ENCODE measurements around the gene ELP4. TPM values are rescaled to one million over a fixed set of nuclear protein-coding genes. Genes with fewer than 3 reads are reported as not detected.

Gene ELP4
- total and polyA plus RNA-seq, 9 of the 15 experiments (the other 6 are each of a cell fraction or from before 2014, with no cell fraction given), result 24.1 to 60.3 (median 38.7) TPM

DNA sequence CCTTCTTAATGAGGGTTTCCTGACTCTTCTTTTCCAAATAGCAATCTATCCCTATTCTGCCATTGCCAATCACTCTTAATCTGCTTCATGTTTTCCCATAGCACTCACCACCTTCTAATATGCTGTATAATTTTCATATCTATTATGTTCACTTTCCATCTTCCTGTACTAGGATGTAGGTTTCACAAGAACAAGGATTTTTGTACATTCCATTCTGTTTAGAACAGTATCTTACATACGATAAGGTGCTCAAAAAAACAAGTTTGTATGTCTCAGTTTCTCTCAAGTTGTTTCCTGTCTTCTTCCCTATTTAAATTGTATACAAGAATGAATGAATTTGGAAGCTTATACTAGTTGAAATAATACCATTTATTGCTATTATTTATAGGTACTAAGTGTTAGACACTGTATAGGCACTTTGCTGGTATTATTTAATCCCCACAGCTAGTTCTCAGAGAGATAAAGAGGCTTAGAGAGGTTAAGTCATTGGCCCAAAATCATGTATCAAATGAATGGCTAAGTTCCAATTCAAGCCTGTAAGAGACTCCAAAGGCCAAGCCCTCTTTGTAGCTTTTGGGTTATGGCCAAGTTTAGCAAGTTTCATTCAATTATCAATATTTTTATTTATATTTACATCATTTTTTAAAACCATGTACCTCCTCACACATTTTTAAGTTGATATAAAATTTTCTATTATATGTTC lies 166.9 kb downstream of the ELP4 start:
- ChIA-PET POLR2A (interaction anchor here (1.5 kb wide), 1 partner anchor 8 kb away, joined by 4 read pairs; no protein-coding TSS in a partner anchor), CTCF (ENCODE audit: low intra/inter-chr PET ratio) (no interaction called here)
- H4K20me1 ChIP-seq (replicated peaks; ENCODE audit: control insufficient read depth, insufficient read depth, low read length), result no peaks in the 10 kb centered on the region
- no peaks in the 10 kb centered on the region for H3K9me3 ChIP-seq (replicated peaks; ENCODE audit: control insufficient read depth, insufficient read depth, low read depth, low read length)
- H3K9ac ChIP-seq (ENCODE audit: insufficient read depth in 1 of 2, low read depth in 2 of 2, low read length in 2 of 2), result no peak overlapping the region
- ATAC-seq, result no peak
- no peaks in the 10 kb centered on the region for H3K36me3 ChIP-seq (ENCODE audit: control insufficient read depth, insufficient read depth, low read length)
- no peaks in the 10 kb centered on the region for H3K27me3 ChIP-seq (ENCODE audit: control insufficient read depth in 2 of 2, insufficient read depth in 2 of 2, low read length in 2 of 2)
- no peak overlapping the region for H3K4me3 ChIP-seq
- in situ Hi-C loops (cut with MboI) (no loop called here), intact Hi-C loops (cut with micrococcal nuclease) (no loop called here)
- H3K4me2 ChIP-seq (ENCODE audit: insufficient read depth, low read length), result no peak overlapping the region
- H3K27ac ChIP-seq (ENCODE audit: extremely low read depth, low read depth, low read length), result no peak overlapping the region
- no peaks in the 10 kb centered on the region for H3K4me1 ChIP-seq (replicated peaks in 1 of 2; ENCODE audit: control insufficient read depth in 2 of 2, insufficient read depth in 2 of 2, low read length in 2 of 2)
- H2AFZ ChIP-seq (ENCODE audit: low read depth, low read length), result no peak overlapping the region
- FAIRE-seq, result no peak
- no peaks in the 10 kb centered on the region for H3K79me2 ChIP-seq (ENCODE audit: control insufficient read depth, insufficient read depth, low read length)
- WGBS (ENCODE audit: insufficient coverage, low coverage, missing lambda C conversion rate), result 60% methylated on average over 1 of the region's 1 CpG
- no peak for DNase-seq (ENCODE audit: extremely low read depth in 1 of 4, low spot score in 3 of 4)
- BruUV-seq (replicated peaks), result no TSS peak
- no peaks in the 10 kb centered on the region for H3K9me1 ChIP-seq (ENCODE audit: control insufficient read depth, insufficient read depth, low read length)
- no peak for TF ChIP-seq HNRNPUL1 (IDR thresholded peaks at IDR 0.05; ENCODE audit: low read length)
- no peak for TF ChIP-seq SRSF3 (IDR thresholded peaks at IDR 0.05; ENCODE audit: insufficient read depth, low read length)
- TF ChIP-seq, protein P1, sequence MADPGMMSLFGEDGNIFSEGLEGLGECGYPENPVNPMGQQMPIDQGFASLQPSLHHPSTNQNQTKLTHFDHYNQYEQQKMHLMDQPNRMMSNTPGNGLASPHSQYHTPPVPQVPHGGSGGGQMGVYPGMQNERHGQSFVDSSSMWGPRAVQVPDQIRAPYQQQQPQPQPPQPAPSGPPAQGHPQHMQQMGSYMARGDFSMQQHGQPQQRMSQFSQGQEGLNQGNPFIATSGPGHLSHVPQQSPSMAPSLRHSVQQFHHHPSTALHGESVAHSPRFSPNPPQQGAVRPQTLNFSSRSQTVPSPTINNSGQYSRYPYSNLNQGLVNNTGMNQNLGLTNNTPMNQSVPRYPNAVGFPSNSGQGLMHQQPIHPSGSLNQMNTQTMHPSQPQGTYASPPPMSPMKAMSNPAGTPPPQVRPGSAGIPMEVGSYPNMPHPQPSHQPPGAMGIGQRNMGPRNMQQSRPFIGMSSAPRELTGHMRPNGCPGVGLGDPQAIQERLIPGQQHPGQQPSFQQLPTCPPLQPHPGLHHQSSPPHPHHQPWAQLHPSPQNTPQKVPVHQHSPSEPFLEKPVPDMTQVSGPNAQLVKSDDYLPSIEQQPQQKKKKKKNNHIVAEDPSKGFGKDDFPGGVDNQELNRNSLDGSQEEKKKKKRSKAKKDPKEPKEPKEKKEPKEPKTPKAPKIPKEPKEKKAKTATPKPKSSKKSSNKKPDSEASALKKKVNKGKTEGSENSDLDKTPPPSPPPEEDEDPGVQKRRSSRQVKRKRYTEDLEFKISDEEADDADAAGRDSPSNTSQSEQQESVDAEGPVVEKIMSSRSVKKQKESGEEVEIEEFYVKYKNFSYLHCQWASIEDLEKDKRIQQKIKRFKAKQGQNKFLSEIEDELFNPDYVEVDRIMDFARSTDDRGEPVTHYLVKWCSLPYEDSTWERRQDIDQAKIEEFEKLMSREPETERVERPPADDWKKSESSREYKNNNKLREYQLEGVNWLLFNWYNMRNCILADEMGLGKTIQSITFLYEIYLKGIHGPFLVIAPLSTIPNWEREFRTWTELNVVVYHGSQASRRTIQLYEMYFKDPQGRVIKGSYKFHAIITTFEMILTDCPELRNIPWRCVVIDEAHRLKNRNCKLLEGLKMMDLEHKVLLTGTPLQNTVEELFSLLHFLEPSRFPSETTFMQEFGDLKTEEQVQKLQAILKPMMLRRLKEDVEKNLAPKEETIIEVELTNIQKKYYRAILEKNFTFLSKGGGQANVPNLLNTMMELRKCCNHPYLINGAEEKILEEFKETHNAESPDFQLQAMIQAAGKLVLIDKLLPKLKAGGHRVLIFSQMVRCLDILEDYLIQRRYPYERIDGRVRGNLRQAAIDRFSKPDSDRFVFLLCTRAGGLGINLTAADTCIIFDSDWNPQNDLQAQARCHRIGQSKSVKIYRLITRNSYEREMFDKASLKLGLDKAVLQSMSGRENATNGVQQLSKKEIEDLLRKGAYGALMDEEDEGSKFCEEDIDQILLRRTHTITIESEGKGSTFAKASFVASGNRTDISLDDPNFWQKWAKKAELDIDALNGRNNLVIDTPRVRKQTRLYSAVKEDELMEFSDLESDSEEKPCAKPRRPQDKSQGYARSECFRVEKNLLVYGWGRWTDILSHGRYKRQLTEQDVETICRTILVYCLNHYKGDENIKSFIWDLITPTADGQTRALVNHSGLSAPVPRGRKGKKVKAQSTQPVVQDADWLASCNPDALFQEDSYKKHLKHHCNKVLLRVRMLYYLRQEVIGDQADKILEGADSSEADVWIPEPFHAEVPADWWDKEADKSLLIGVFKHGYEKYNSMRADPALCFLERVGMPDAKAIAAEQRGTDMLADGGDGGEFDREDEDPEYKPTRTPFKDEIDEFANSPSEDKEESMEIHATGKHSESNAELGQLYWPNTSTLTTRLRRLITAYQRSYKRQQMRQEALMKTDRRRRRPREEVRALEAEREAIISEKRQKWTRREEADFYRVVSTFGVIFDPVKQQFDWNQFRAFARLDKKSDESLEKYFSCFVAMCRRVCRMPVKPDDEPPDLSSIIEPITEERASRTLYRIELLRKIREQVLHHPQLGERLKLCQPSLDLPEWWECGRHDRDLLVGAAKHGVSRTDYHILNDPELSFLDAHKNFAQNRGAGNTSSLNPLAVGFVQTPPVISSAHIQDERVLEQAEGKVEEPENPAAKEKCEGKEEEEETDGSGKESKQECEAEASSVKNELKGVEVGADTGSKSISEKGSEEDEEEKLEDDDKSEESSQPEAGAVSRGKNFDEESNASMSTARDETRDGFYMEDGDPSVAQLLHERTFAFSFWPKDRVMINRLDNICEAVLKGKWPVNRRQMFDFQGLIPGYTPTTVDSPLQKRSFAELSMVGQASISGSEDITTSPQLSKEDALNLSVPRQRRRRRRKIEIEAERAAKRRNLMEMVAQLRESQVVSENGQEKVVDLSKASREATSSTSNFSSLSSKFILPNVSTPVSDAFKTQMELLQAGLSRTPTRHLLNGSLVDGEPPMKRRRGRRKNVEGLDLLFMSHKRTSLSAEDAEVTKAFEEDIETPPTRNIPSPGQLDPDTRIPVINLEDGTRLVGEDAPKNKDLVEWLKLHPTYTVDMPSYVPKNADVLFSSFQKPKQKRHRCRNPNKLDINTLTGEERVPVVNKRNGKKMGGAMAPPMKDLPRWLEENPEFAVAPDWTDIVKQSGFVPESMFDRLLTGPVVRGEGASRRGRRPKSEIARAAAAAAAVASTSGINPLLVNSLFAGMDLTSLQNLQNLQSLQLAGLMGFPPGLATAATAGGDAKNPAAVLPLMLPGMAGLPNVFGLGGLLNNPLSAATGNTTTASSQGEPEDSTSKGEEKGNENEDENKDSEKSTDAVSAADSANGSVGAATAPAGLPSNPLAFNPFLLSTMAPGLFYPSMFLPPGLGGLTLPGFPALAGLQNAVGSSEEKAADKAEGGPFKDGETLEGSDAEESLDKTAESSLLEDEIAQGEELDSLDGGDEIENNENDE (IDR thresholded peaks at IDR 0.05; ENCODE audit: low read depth, low read length), result no peak
- no peak for TF ChIP-seq RBFOX2 (IDR thresholded peaks at IDR 0.05; ENCODE audit: low read depth, low read length)
- TF ChIP-seq, protein P2, sequence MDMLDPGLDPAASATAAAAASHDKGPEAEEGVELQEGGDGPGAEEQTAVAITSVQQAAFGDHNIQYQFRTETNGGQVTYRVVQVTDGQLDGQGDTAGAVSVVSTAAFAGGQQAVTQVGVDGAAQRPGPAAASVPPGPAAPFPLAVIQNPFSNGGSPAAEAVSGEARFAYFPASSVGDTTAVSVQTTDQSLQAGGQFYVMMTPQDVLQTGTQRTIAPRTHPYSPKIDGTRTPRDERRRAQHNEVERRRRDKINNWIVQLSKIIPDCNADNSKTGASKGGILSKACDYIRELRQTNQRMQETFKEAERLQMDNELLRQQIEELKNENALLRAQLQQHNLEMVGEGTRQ (CRISPR knock-in tag; IDR thresholded peaks at IDR 0.05), result no peak
- no peak for TF ChIP-seq MBD2 (IDR thresholded peaks at IDR 0.05; ENCODE audit: borderline replicate concordance, low read depth)
- no peak for TF ChIP-seq SAFB (IDR thresholded peaks at IDR 0.05; ENCODE audit: borderline replicate concordance, low read depth, low read length)
- TF ChIP-seq STAG1 (CRISPR knock-in tag; IDR thresholded peaks at IDR 0.05; ENCODE audit: borderline replicate concordance), result no peak
- TF ChIP-seq, protein P3, sequence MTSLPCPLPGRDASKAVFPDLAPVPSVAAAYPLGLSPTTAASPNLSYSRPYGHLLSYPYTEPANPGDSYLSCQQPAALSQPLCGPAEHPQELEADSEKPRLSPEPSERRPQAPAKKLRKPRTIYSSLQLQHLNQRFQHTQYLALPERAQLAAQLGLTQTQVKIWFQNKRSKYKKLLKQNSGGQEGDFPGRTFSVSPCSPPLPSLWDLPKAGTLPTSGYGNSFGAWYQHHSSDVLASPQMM (CRISPR knock-in tag; IDR thresholded peaks at IDR 0.05), result no peak

All from K562 (cell line).